Right lobe of liver (tissue), 6 donors: Measurements from ENCODE around the gene OSBPL3. TPM values are rescaled to one million over a fixed set of nuclear protein-coding genes. Genes with fewer than 3 reads are reported as not detected.

Experiments used
- ATAC-seq, 4 donors: fragments of 200-7000 bp; cut with Tn5 transposase; one replicate each; pipeline ENCODE4 v1.9.1; 2020; ENCODE audit warnings: mild to moderate bottlenecking in 4 of 4, moderate library complexity in 4 of 4
- DNase-seq, 3 donors: peaks; one replicate each; pipeline ENCODE4 v3.0.0-alpha.2; 2020
- H3K27ac ChIP-seq, 3 donors: fragments of 200-600 bp; one replicate each; pipeline ENCODE4 v1.8.0; 2022
- H3K27me3 ChIP-seq, 2 donors: fragments of 200-600 bp; one replicate each; pipeline ENCODE4 v1.8.0; 2022
- H3K36me3 ChIP-seq, 4 donors: fragments of 200-600 bp; sonication (generic) in 1 of 4; one replicate each; pipeline versions ENCODE4 v1.5.1 to v1.8.0; 2017 to 2022; ENCODE audit warnings: control low read depth in 1 of 4
- H3K4me1 ChIP-seq, 4 donors: fragments of 200-600 bp; sonication (generic) in 1 of 4; one replicate each; pipeline versions ENCODE4 v1.5.1 to v1.8.0; 2017 to 2022; ENCODE audit warnings: control low read depth in 1 of 4
- H3K4me3 ChIP-seq, 3 donors: fragments of 200-600 bp; one replicate each; pipeline ENCODE4 v1.8.0; 2022
- H3K9me3 ChIP-seq, 4 donors: fragments of 200-600 bp; sonication (generic) in 1 of 4; one replicate each; pipeline versions ENCODE4 v1.5.1 to v1.8.0; 2017 to 2022; ENCODE audit warnings: control low read depth in 1 of 4
- CTCF ChIP-seq, 4 donors: fragments of 200-600 bp in 3 of 4; fragments of 450-650 bp in 1 of 4; IDR thresholded peaks; one replicate each; pipeline versions ENCODE4 v1.5.1 to v1.8.0; 2016 to 2022; ENCODE audit warnings: antibody characterized with exemption in 4 of 4, mild to moderate bottlenecking in 2 of 4
- POLR2A ChIP-seq: fragments of 450-650 bp; IDR thresholded peaks from one replicate; pipeline ENCODE4 v1.6.1; 2017; ENCODE audit warnings: antibody characterized with exemption, mild to moderate bottlenecking
- WGBS: methylation state at CpG from one replicate; pipeline ENCODE4 v1.1.6; 2018; ENCODE audit warnings: low coverage, low lambda C conversion rate; ENCODE audit not compliant: insufficient coverage; ENCODE audit errors: missing lambda C conversion rate; 5-methylcytosine and 5-hydroxymethylcytosine counted together
- intact Hi-C, 2 donors: fragments of 100-400 bp; cut with DNase I; formaldehyde crosslinking; loops; one replicate each; pipeline versions ENCODE4 v1.11.2 to v1.14.1; 2022
- total RNA-seq, 6 experiments: library from RNA; depleted of rRNA in 2 of 6; stranded (reverse); fragments of >200 nt in 2 of 6; fragmentation: NEBNext Ultra II Directional in 3 of 6; extraction: Animal tissue kit (Norgen Biotek cat#: 25700) in 3 of 6; gene quantifications; one replicate each; pipeline versions ENCODE4 v1.1.0 to v1.2.4, GENCODE V29; 2016 to 2023
- donor health status: DM: no; HTN: yes; CAD: no.
- donor health status: DM: no; HTN: no; CAD: no.
- donor health status: DM: no; HTN: no; CAD: no.
- donor health status: DM: no; HTN: yes; CAD: no.
- donor health status: DM: no; HTN: yes; CAD: no.

Gene OSBPL3
- total RNA-seq, 6 experiments from 2014 or later, result 0.70 to 8.2 (median 2.4) TPM

GRCh38 chr7:24786306-24786705 lies 193.7 kb downstream of the OSBPL3 start:
- no peak overlapping the region for H3K27ac ChIP-seq
- no peaks in the 10 kb centered on the region for H3K4me1 ChIP-seq
- no peaks in the 10 kb centered on the region for H3K36me3 ChIP-seq
- WGBS, result 65% methylated on average over 4 of the region's 4 CpGs
- no peaks in the 10 kb centered on the region for H3K27me3 ChIP-seq
- H3K9me3 ChIP-seq, result no peaks in the 10 kb centered on the region
- ATAC-seq (no peak), DNase-seq (no peak)
- no peak overlapping the region for H3K4me3 ChIP-seq
- intact Hi-C loops, result no loop called here
- no peak for TF ChIP-seq POLR2A
- TF ChIP-seq CTCF (IDR thresholded peaks at IDR 0.05), result no peak

- H3K27ac ChIP-seq, result no peak overlapping the region
Observed at GRCh38 chr7:24784277-24784676, 195.7 kb downstream of the OSBPL3 start.

GRCh38 chr7:24783698-24784097 lies 196.3 kb downstream of the OSBPL3 start:
- H3K4me1 ChIP-seq, result no peaks in the 10 kb centered on the region
- no peaks in the 10 kb centered on the region for H3K27me3 ChIP-seq
- intact Hi-C loops, result no loop called here
- no peaks in the 10 kb centered on the region for H3K36me3 ChIP-seq
- WGBS, result 79% methylated on average over 2 of the region's 2 CpGs
- no peak for DNase-seq
- H3K9me3 ChIP-seq, result no peaks in the 10 kb centered on the region
- H3K27ac ChIP-seq, result no peak overlapping the region
- no peak for TF ChIP-seq POLR2A
- no peak for TF ChIP-seq CTCF (IDR thresholded peaks at IDR 0.05)
- ATAC-seq, result peak in 1 of 4 donors; percentile 43
- H3K4me3 ChIP-seq, result no peak overlapping the region

More at GRCh38 chr7:24784277-24784676, 195.7 kb downstream of the OSBPL3 start:
- TF ChIP-seq POLR2A (no peak), CTCF (IDR thresholded peaks at IDR 0.05) (no peak)
- ATAC-seq, result no peak
- no peak for DNase-seq
- Histone ChIP-seq H3K4me1 (no peaks in the 10 kb centered on the region), H3K9me3 (no peaks in the 10 kb centered on the region), H3K36me3 (no peaks in the 10 kb centered on the region), H3K27me3 (no peaks in the 10 kb centered on the region), H3K4me3 (no peak overlapping the region)
- intact Hi-C loops, result no loop called here
- 17% methylated on average over 2 of the region's 5 CpGs for WGBS

GRCh38 chr7:24781106-24781505 lies 198.9 kb downstream of the OSBPL3 start:
- intact Hi-C loops, result no loop called here
- ATAC-seq (peak in 3 of 4 donors; percentile 32 to 49 (median 48)), DNase-seq (no peak)
- Histone ChIP-seq H3K4me1 (no peaks in the 10 kb centered on the region), H3K4me3 (no peak overlapping the region), H3K27ac (no peak overlapping the region), H3K9me3 (no peaks in the 10 kb centered on the region), H3K27me3 (no peaks in the 10 kb centered on the region), H3K36me3 (no peaks in the 10 kb centered on the region)
- TF ChIP-seq POLR2A (no peak), CTCF (IDR thresholded peaks at IDR 0.05) (no peak)
- WGBS, result 77% methylated on average over 4 of the region's 4 CpGs

GRCh38 chr7:24779283-24779655 lies 200.7 kb downstream of the OSBPL3 start:
- no peak for DNase-seq
- intact Hi-C loops, result no loop called here
- Histone ChIP-seq H3K4me1 (no peaks in the 10 kb centered on the region), H3K4me3 (no peak overlapping the region), H3K9me3 (no peaks in the 10 kb centered on the region), H3K36me3 (no peaks in the 10 kb centered on the region), H3K27ac (no peak overlapping the region), H3K27me3 (no peaks in the 10 kb centered on the region)
- 60% methylated on average over 1 of the region's 2 CpGs for WGBS
- no peak for ATAC-seq
- TF ChIP-seq CTCF (IDR thresholded peaks at IDR 0.05), result no peak
- no peak for TF ChIP-seq POLR2A
